MCF 10A (cell line): ENCODE results near the gene HSPA12A. TPM values are rescaled to one million over a fixed set of nuclear protein-coding genes. Genes with fewer than 3 reads are reported as not detected.

Experiments used
- BruUV-seq: library from RNA; stranded (reverse); fragments of 400-500 nt; replicated peaks from 2 replicates; lab custom pipeline; 2021; lab: Mats Ljungman, UMichigan
- CTCF ChIA-PET: fragments of 300-600 bp; sonication (Branson Sonifier 250); formaldehyde crosslinking; extraction: SDS; loops from one replicate; lab custom pipeline; 2021; ENCODE audit warnings: antibody characterized with exemption, inconsistent platforms; lab: Yijun Ruan, JAX
- POLR2A ChIA-PET: fragments of 300-600, 350-650 bp; sonication (Branson Sonifier 250); formaldehyde crosslinking; extraction: SDS; loops from one replicate; lab custom pipeline; 2020; ENCODE audit warnings: antibody characterized with exemption, inconsistent platforms; lab: Yijun Ruan, JAX
- DNase-seq: peaks from one replicate; pipeline ENCODE4 v3.0.0-alpha.2; 2018; ENCODE audit not compliant: unreplicated experiment
- H3K27ac Mint-ChIP-seq: one replicate; pipeline ENCODE4 v1.8.0; 2022; ENCODE audit warnings: mild to moderate bottlenecking, low read depth, mixed read lengths; ENCODE audit not compliant: unreplicated experiment
- H3K27me3 Mint-ChIP-seq: one replicate; pipeline ENCODE4 v1.8.0; 2022; ENCODE audit warnings: mixed read lengths; ENCODE audit not compliant: insufficient read depth, unreplicated experiment
- H3K36me3 Mint-ChIP-seq: one replicate; pipeline ENCODE4 v1.8.0; 2022; ENCODE audit warnings: mild to moderate bottlenecking, moderate library complexity, mixed read lengths; ENCODE audit not compliant: insufficient read depth, unreplicated experiment
- H3K4me1 Mint-ChIP-seq: one replicate; pipeline ENCODE4 v1.8.0; 2022; ENCODE audit warnings: mixed read lengths; ENCODE audit not compliant: insufficient read depth, unreplicated experiment
- H3K4me3 Mint-ChIP-seq: one replicate; pipeline ENCODE4 v1.8.0; 2022; ENCODE audit warnings: mild to moderate bottlenecking, moderate library complexity, mixed read lengths; ENCODE audit not compliant: unreplicated experiment
- H3K9me3 Mint-ChIP-seq: one replicate; pipeline ENCODE4 v1.8.0; 2022; ENCODE audit warnings: mixed read lengths; ENCODE audit not compliant: unreplicated experiment
- intact Hi-C: fragments of 100-400 bp; cut with micrococcal nuclease; formaldehyde crosslinking; loops from 2 replicates; pipeline ENCODE4 v1.14.1; 2022
- total RNA-seq: library from RNA; stranded (reverse); gene quantifications from 2 replicates; pipeline ENCODE4 v1.2.3, GENCODE V29; 2022
- TF ChIP-seq, protein P1 (sequence below): fragments of 200-600 bp; IDR thresholded peaks from one replicate; pipeline ENCODE4 v1.8.0; 2022; ENCODE audit warnings: antibody characterized with exemption, mild to moderate bottlenecking; ENCODE audit not compliant: unreplicated experiment

HSPA12A gene
- total RNA-seq, 1 experiment from 2014 or later, result 9.1 TPM

DNA sequence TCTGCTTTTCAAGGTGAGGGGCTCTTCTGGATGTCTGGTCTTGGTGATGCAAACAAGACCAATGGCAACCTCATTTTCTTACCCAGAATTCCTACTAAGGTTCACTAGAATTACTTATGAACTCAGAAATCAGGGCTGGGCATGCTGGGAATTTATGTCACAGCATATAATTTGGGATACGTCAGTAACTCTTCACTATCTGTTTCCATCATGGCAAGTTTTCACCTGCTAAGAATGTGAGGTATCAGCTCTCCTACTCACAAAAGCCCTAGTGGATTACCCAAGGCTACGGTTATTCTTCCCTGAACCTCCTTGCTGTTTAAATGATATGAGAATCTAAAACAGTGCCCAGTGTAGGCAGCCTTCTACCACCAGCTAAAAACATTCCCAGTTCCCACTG is 68.5 kb downstream of the HSPA12A start:
- Mint-ChIP-seq H3K4me3 (no peak overlapping the region), H3K9me3 (no peaks in the 10 kb centered on the region), H3K36me3 (no peaks in the 10 kb centered on the region), H3K4me1 (no peaks in the 10 kb centered on the region), H3K27me3 (no peaks in the 10 kb centered on the region), H3K27ac (no peak overlapping the region)
- intact Hi-C loops, result no loop called here
- BruUV-seq, result no TSS peak
- POLR2A ChIA-PET, result no interaction called here
- TF ChIP-seq, protein P1, sequence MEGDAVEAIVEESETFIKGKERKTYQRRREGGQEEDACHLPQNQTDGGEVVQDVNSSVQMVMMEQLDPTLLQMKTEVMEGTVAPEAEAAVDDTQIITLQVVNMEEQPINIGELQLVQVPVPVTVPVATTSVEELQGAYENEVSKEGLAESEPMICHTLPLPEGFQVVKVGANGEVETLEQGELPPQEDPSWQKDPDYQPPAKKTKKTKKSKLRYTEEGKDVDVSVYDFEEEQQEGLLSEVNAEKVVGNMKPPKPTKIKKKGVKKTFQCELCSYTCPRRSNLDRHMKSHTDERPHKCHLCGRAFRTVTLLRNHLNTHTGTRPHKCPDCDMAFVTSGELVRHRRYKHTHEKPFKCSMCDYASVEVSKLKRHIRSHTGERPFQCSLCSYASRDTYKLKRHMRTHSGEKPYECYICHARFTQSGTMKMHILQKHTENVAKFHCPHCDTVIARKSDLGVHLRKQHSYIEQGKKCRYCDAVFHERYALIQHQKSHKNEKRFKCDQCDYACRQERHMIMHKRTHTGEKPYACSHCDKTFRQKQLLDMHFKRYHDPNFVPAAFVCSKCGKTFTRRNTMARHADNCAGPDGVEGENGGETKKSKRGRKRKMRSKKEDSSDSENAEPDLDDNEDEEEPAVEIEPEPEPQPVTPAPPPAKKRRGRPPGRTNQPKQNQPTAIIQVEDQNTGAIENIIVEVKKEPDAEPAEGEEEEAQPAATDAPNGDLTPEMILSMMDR, result no peak
- DNase-seq, result no peak
- CTCF ChIA-PET, result interaction anchor here (0.7 kb wide), 1 partner anchor 9 kb away, joined by 3 read pairs; no protein-coding TSS in a partner anchor

DNA sequence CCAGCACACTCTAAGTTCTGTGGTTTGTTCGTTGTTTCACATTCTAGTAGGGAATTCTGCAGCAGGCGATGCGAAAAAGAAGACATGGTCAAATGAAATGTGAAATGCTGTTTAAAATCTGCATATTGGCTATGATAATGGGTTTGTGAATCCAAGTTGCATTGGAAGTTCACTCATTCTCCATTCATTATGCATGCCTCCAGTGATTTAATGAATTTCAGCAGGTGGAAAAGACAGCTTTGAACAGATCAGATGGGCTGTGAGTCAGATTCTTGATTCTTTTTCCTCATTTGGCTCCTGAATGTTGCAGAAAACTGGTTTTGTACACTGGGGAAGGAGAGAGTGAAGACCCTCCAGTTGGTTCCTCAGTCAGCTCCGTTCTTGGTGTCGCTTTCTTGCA is 69.5 kb downstream of the HSPA12A start:
- H3K27ac Mint-ChIP-seq, result no peak overlapping the region
- TF ChIP-seq, protein P1, result no peak
- CTCF ChIA-PET, result interaction anchor here (2.5 kb wide), 1 partner anchor 9 kb away, joined by 11 read pairs; no protein-coding TSS in a partner anchor
- POLR2A ChIA-PET, result no interaction called here
- no peaks in the 10 kb centered on the region for H3K9me3 Mint-ChIP-seq
- no TSS peak for BruUV-seq
- DNase-seq, result no peak
- intact Hi-C loops, result no loop called here
- no peaks in the 10 kb centered on the region for H3K36me3 Mint-ChIP-seq
- no peak overlapping the region for H3K4me3 Mint-ChIP-seq
- H3K27me3 Mint-ChIP-seq, result no peaks in the 10 kb centered on the region
- no peaks in the 10 kb centered on the region for H3K4me1 Mint-ChIP-seq

DNA sequence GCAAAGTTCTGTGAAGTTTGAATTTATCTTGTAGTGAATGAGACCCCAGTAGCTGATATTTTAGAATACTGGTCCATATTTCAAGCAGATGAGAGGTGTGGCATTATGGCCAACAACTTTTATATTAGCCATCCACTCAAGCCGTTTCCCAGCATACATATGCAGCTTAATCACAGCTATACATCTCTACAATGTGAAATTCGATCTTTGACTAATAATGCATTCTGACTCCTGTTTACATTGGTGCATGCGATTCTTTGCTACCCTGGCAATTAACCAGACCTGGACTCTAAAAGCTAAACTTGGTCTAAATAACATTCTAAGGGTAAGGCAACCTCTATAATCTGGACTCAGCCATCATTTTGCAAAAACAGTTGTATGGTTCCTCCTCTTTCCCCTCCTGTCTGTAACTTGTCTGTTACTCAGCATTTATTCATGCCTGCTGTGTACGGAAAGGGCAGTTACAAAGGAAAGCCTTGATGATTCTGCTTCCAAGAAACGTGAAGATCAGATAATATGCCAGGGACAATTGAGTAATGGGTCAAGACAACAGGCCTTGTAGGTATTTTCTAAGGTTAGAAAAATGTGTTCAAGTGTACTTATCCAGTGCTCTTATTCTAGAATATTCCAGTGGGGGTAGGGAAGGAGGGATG is 71.0 kb downstream of the HSPA12A start:
- no peak overlapping the region for H3K27ac Mint-ChIP-seq
- no TSS peak for BruUV-seq
- H3K4me3 Mint-ChIP-seq, result no peak overlapping the region
- no peak for DNase-seq
- ChIA-PET CTCF (interaction anchor here (0.5 to 2.5 kb wide), 5 partner anchors 10 to 503 kb away, joined by 3 to 11 read pairs (median 5); no protein-coding TSS in a partner anchor), POLR2A (no interaction called here)
- TF ChIP-seq, protein P1, result no peak
- H3K4me1 Mint-ChIP-seq, result no peaks in the 10 kb centered on the region
- no peaks in the 10 kb centered on the region for H3K9me3 Mint-ChIP-seq
- no peaks in the 10 kb centered on the region for H3K27me3 Mint-ChIP-seq
- no peaks in the 10 kb centered on the region for H3K36me3 Mint-ChIP-seq
- intact Hi-C loops, result no loop called here

DNA sequence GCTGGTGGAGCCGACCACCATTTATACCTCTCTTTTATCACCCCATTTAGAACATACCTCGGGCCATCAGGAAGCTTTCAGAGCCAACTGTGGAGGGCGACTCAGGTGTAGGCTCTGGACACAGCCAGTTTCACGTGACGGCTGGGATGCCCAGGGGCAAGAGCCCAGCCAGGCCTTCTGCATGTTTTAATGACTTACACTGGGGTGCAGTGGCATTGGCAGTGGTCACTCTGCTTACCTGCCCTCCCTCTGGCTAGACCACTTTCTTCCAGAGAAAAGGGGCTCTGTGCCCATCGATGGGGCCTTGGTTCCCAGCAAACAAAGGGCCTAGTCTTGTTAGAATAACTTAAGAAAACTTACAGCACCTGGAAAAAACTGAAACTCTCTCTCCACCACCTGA is 71.7 kb downstream of the HSPA12A start:
- POLR2A ChIA-PET, result no interaction called here
- no peaks in the 10 kb centered on the region for H3K36me3 Mint-ChIP-seq
- no peak overlapping the region for H3K27ac Mint-ChIP-seq
- H3K4me1 Mint-ChIP-seq, result no peaks in the 10 kb centered on the region
- CTCF ChIA-PET, result interaction anchor here (0.5 to 2.5 kb wide), 4 partner anchors 11 to 504 kb away, joined by 4 to 11 read pairs (median 6); no protein-coding TSS in a partner anchor
- no TSS peak for BruUV-seq
- H3K4me3 Mint-ChIP-seq, result no peak overlapping the region
- intact Hi-C loops, result no loop called here
- TF ChIP-seq, protein P1, result no peak
- H3K27me3 Mint-ChIP-seq, result no peaks in the 10 kb centered on the region
- H3K9me3 Mint-ChIP-seq, result no peaks in the 10 kb centered on the region
- DNase-seq, result no peak
